Left colon (tissue), 2 donors: ENCODE results near the gene GXYLT2. TPM values are rescaled to one million over a fixed set of nuclear protein-coding genes. Genes with fewer than 3 reads are reported as not detected.
"Not testable (repeated sequence)": the region's sequence is repeated elsewhere in the genome, so short reads cannot be mapped to it uniquely, and the experiment has no call there.

ENCODE experiments used
- ATAC-seq: fragments of 200-7000 bp; cut with Tn5 transposase; one replicate; pipeline ENCODE4 v1.9.1; 2020; ENCODE audit warnings: mild to moderate bottlenecking, moderate library complexity
- DNase-seq, 2 donors: peaks; one replicate each; pipeline ENCODE4 v3.0.0-alpha.2; 2020
- intact Hi-C, 2 donors: fragments of 100-400 bp; cut with DNase I in 1 of 2; cut with micrococcal nuclease in 1 of 2; formaldehyde crosslinking; loops; one replicate each; pipeline versions ENCODE4 v1.11.2 to v1.14.0; 2022; cut with DNase I, micrococcal nuclease
- total RNA-seq, 2 donors: library from RNA; stranded (reverse); fragmentation: NEBNext Ultra II Directional; extraction: Animal tissue kit (Norgen Biotek cat#: 25700); gene quantifications; one replicate each; pipeline ENCODE4 v1.2.1, GENCODE V29; 2021
- donor health status: DM: no; HTN: no; CAD: no.
- donor health status: DM: yes; HTN: yes; CAD: no.

The GXYLT2 gene
- total RNA-seq, 2 donors from 2014 or later: 3.3 to 12.6 TPM

GRCh38 chr3:72996121-72996472 is 108.3 kb downstream of the GXYLT2 start:
- ATAC-seq (no peak), DNase-seq (peak; percentile 60 to 63)
- intact Hi-C loops: no loop called here

DNA sequence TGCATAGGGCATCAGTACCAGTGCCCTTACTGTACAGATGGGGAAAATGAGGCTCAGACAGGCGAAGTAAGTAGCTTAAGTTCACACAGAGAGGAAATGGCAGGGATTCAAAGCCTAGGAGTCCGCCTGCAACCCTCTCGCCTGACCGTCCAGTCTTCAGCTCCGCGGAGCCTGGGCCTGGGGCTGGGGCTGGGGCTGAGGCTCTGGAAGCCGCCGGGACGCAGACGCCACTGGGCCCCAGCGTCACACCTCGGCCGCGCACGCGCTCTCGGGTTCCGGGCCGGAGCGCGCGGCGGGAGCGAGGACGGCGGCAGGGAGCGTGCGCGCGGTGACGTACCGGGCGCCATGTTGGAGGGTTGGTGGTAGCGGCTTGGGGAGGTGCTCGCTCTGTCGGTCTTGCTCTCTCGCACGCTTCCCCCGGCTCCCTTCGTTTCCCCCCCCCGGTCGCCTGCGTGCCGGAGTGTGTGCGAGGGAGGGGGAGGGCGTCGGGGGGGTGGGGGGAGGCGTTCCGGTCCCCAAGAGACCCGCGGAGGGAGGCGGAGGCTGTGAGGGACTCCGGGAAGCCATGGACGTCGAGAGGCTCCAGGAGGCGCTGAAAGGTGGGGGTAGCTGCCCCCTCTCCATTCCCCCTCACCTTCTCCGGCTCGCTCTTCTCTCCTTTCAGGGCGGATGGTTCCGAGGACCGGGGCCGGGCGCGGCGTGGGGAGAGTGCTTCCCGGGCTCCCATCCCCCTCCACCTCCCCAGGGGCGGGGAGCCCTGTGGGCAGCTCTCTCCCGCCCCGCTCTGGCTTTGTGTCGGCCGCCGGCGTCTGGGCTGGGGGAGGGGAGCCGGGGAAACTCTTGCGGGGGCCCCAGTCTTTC is 108.9 kb downstream of the GXYLT2 start, which contains the start of gene PPP4R2:
TSS of gene PPP4R2 (plus strand) at position 339 of the 861 bp plus-strand sequence. CDS start at position 566, 227 bp downstream.
- intact Hi-C loops: no loop called here
- DNase-seq (peak; percentile 85 to 92), ATAC-seq (peak; percentile 94)

GRCh38 chr3:72997421-72997961 is 109.6 kb downstream of the GXYLT2 start:
- intact Hi-C loops: no loop called here
- DNase-seq (peak in 1 of 2 donors; percentile 16), ATAC-seq (peak; percentile 23)

DNA sequence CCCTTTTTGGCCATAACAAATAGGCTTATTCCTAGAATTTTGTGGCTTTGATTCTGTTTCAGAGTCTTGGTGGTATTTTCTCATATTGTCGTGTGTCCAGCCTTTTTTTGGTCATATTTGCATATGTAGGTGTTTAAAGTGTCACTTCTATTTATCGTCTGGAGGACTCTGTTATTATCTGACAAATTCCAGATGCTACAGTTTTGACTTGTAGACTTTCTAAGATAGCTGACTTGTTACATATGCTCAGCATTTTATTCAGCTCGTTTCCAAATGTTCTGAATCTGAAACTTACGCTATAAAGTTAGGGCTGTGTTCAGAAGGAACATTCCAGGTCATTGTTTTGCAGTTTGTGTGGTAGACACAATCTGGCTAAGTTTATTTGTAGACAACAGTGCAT is 110.6 kb downstream of the GXYLT2 start:
- intact Hi-C loops: no loop called here
- no peak for ATAC-seq
- no peak for DNase-seq

- DNase-seq (no peak), ATAC-seq (no peak)
- intact Hi-C loops: no loop called here
Observed at GRCh38 chr3:72999951-73000350, 112.1 kb downstream of the GXYLT2 start.

DNA sequence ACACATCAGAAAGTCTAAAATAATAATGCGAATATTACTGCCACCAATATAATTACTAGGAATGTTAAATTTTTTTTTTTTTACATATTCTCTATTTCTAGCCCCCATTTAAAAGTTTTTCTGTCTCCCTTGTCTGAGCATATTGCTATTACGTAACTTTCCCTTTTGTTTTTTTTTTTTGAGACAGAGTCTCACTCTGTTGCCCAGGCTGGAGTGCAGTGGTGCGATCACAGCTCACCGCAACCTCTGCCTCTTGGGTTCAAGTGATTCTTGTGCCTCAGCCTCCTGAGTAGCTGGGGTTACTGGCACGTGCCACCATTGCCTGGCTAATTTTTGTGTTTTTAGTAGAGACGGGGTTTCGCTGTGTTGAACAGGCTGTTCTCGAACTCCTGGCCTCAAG is 115.2 kb downstream of the GXYLT2 start:
- DNase-seq, intact Hi-C loops, ATAC-seq: not testable (repeated sequence)

- intact Hi-C loops: no loop called here
- DNase-seq (no peak), ATAC-seq (no peak)
Observed at GRCh38 chr3:73004316-73004715, 116.5 kb downstream of the GXYLT2 start.

DNA sequence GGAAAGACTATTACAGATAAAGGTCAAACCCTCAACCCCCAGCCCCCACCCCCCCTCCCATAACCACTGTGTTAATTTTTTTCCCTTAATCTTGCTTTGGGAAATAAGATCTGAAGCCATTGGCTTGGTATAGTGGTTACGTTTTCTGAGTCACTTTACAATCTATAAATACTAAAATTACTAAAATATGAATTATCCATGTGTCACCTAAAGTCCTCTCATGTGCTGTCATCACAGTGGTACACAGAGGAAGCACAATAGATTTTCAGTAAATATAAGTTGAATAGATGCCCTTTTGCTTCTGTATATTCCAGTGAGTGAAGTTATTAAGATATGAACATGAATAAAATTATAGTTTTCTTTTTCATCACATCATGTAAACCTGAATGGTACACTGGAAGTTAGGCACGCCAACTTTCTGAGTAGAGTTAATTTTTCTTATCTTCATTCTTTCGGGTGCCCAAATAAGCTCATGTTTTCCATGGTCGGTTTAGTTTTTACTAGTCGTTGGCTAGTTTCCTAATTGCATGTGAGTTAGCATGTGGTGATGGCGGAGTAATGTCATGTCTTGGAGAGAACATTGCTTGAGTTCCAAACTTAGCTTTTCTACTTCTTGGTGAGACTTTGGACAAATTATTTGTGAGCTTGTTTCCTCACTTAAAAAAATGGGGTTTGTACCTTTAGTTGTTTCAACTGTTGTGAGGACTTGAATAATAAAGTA is 120.3 kb downstream of the GXYLT2 start:
- ATAC-seq (no peak), DNase-seq (no peak)
- intact Hi-C loops: no loop called here

GRCh38 chr3:73009008-73009407 is 121.2 kb downstream of the GXYLT2 start:
- intact Hi-C loops: no loop called here
- ATAC-seq: no peak
- no peak for DNase-seq

DNA sequence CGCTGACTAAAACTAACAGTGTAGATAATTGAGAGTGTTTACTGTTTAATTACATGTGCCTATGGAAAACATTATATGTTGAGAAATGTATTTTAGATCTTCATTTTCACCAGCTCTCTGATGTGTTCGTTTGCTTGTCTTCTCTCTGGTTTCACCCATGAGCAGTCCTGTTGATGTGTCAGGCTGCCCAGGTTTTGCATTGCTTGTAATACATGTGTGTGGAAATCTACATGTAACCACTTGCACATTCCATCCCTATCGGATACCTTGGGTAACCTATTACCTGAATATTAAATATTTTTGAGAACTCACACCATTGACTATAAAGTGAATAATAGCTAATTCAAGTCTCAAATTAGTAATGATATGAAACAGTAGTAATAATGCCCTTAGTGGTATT is 121.9 kb downstream of the GXYLT2 start:
- intact Hi-C loops: no loop called here
- ATAC-seq: no peak
- no peak for DNase-seq

- intact Hi-C loops: no loop called here
- ATAC-seq: no peak
Observed at GRCh38 chr3:73010158-73010557, 122.3 kb downstream of the GXYLT2 start.

DNA sequence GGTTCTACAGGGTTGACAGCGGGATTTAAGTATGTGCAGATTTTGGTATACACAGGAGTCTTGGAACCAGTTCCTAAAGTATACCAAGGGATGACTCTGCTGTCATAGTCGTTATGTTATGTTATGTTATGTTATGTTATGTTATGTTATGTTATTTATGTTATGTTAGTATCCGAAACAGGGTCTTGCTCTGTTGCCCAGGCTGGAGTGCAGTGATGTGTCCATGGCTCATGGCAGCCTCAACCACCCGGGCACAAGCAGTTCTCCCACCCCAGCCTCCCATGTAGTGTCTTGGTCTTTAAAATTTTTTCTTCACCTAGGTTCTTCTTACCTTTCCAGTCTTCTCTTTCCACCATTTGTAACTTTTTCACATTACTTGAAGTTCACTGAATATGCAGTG is 130.5 kb downstream of the GXYLT2 start:
- ATAC-seq: no peak
- intact Hi-C loops: no loop called here
- no peak for DNase-seq

More at GRCh38 chr3:73010158-73010557, 122.3 kb downstream of the GXYLT2 start:
- no peak for DNase-seq

DNA sequence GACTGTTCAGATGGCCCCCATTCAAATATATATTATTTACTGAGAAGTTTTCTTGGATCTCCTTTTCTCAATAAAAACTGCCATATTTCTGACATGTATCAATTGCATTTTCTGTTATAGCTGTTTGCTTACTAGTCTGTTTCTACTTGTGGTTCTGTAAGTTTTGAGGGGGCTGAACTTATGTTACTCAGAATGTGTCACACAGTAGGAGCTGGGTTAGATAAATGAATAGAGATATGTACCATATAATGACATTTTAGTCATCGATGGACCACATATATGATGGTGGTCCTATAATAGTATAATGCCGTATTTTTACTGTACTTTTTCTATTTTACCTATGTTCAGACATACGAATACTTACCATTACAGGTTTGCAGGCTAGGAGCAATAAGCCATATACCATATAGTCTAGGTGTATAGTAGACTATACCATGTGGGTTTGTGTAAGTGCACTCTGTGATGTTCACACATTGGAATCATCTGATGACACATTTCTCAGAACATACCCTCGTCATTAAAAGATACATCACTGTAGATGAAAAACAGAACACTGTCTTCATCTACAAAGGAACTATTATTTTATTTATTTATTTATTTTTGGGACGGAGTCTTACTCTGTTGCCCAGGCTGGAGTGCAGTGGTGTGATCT is 131.1 kb downstream of the GXYLT2 start:
- DNase-seq: no peak
- ATAC-seq: no peak
- intact Hi-C loops: no loop called here

GRCh38 chr3:73021301-73021835 is 133.5 kb downstream of the GXYLT2 start:
- DNase-seq (no peak), ATAC-seq (no peak)
- intact Hi-C loops: no loop called here

GRCh38 chr3:73024836-73025235 is 137.0 kb downstream of the GXYLT2 start:
- ATAC-seq: peak; percentile 40
- DNase-seq: no peak
- intact Hi-C loops: no loop called here

DNA sequence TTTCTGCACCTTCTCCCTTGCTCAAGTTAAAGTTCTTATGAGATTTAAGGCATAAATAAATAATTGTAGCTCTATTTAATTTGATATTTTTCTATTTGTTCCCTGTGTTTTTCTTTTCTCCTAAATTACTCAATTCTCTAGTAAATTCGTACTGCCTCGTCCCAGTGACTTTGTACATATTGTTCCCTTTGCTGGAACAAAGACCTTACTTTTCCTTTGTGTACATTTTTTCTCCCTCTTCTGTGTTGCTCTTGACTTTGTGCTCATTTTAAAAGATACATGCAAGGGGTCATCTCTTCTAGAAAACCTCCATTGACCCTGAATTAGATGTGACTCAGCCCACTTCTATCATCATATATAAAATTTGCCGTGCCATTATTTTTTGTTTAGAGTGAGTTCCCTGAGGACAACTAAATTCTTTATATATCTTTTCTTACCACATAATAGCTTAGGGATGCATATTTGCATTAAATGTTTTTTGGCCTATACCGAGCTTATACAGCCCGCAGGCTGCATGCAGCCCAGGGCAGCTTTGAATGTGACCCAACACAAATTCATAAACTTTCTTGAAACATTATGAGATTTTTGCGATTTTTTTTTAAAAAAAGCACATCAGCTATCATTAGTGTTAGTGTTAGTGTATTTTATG is 138.4 kb downstream of the GXYLT2 start:
- ATAC-seq: peak; percentile 27
- DNase-seq: no peak
- intact Hi-C loops: no loop called here
